ENCODE measurements around the gene DPF3. TPM values are rescaled to one million over a fixed set of nuclear protein-coding genes. Genes with fewer than 3 reads are reported as not detected.

The DPF3 gene
- total RNA-seq, 1 experiment from 2014 or later: not detected

DNA sequence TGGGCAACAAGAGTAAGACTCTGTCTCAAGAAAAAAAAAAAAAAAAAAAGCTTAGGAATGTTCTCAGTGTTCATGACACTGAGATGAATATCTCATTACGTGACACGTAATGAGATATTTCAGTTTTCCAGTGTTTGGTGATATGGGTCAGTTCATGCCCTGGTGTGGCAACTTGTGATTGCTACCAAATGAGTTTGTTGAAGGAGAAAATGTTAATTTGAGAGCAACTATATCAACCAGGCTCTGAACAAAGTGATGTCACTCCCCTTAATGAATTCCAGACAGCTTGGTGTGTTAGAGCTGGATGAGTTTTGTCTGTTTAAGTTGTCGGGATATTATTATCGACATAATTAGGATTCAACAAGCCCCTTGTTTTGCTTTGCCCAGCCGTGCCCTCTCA, 211.7 kb downstream of the DPF3 start:
- DNase-seq (ENCODE audit: low read depth, low spot score) (no peak), ATAC-seq (no peak)
- BruUV-seq (replicated peaks): no TSS peak
- Histone ChIP-seq H3K4me1 (ENCODE audit: control insufficient read depth, insufficient read depth, low read length) (no peaks in the 10 kb centered on the region), H3K36me3 (ENCODE audit: control insufficient read depth, insufficient read depth, low read length) (no peaks in the 10 kb centered on the region), H3K4me3 (ENCODE audit: low read depth in 2 of 2, low read length in 2 of 2) (no peak overlapping the region), H3K27me3 (ENCODE audit: control insufficient read depth, insufficient read depth, low read length) (no peaks in the 10 kb centered on the region), H3K27ac (ENCODE audit: low read length) (no peak overlapping the region), H3K9me3 (ENCODE audit: control insufficient read depth, insufficient read depth, low read depth, low read length) (no peaks in the 10 kb centered on the region)
- TF ChIP-seq SIN3A (IDR thresholded peaks at IDR 0.05; ENCODE audit: borderline replicate concordance, insufficient read depth, low read depth, low read length) (no peak), TCF7L2 (IDR thresholded peaks at IDR 0.05; ENCODE audit: low read depth, low read length) (no peak), POLR2AphosphoS5 (IDR thresholded peaks at IDR 0.05; ENCODE audit: low read depth, low read length) (no peak)
- TF ChIP-seq, protein P1, sequence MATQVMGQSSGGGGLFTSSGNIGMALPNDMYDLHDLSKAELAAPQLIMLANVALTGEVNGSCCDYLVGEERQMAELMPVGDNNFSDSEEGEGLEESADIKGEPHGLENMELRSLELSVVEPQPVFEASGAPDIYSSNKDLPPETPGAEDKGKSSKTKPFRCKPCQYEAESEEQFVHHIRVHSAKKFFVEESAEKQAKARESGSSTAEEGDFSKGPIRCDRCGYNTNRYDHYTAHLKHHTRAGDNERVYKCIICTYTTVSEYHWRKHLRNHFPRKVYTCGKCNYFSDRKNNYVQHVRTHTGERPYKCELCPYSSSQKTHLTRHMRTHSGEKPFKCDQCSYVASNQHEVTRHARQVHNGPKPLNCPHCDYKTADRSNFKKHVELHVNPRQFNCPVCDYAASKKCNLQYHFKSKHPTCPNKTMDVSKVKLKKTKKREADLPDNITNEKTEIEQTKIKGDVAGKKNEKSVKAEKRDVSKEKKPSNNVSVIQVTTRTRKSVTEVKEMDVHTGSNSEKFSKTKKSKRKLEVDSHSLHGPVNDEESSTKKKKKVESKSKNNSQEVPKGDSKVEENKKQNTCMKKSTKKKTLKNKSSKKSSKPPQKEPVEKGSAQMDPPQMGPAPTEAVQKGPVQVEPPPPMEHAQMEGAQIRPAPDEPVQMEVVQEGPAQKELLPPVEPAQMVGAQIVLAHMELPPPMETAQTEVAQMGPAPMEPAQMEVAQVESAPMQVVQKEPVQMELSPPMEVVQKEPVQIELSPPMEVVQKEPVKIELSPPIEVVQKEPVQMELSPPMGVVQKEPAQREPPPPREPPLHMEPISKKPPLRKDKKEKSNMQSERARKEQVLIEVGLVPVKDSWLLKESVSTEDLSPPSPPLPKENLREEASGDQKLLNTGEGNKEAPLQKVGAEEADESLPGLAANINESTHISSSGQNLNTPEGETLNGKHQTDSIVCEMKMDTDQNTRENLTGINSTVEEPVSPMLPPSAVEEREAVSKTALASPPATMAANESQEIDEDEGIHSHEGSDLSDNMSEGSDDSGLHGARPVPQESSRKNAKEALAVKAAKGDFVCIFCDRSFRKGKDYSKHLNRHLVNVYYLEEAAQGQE (IDR thresholded peaks at IDR 0.05; ENCODE audit: insufficient read depth in 1 of 2, low read depth in 2 of 2, low read length in 1 of 2): no peak
- TF ChIP-seq, protein P2, sequence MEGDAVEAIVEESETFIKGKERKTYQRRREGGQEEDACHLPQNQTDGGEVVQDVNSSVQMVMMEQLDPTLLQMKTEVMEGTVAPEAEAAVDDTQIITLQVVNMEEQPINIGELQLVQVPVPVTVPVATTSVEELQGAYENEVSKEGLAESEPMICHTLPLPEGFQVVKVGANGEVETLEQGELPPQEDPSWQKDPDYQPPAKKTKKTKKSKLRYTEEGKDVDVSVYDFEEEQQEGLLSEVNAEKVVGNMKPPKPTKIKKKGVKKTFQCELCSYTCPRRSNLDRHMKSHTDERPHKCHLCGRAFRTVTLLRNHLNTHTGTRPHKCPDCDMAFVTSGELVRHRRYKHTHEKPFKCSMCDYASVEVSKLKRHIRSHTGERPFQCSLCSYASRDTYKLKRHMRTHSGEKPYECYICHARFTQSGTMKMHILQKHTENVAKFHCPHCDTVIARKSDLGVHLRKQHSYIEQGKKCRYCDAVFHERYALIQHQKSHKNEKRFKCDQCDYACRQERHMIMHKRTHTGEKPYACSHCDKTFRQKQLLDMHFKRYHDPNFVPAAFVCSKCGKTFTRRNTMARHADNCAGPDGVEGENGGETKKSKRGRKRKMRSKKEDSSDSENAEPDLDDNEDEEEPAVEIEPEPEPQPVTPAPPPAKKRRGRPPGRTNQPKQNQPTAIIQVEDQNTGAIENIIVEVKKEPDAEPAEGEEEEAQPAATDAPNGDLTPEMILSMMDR (IDR thresholded peaks at IDR 0.05): no peak
- in situ Hi-C loops (cut with HindIII; ENCODE audit: low pct_unique_long_range_greater_than_20kb, low sequenced_read_pairs): no loop called here
- CTCF ChIA-PET: no interaction called here
- POLR2A ChIA-PET: no interaction called here
- intact Hi-C loops (cut with micrococcal nuclease; ENCODE audit: unreplicated experiment): no loop called here

DNA sequence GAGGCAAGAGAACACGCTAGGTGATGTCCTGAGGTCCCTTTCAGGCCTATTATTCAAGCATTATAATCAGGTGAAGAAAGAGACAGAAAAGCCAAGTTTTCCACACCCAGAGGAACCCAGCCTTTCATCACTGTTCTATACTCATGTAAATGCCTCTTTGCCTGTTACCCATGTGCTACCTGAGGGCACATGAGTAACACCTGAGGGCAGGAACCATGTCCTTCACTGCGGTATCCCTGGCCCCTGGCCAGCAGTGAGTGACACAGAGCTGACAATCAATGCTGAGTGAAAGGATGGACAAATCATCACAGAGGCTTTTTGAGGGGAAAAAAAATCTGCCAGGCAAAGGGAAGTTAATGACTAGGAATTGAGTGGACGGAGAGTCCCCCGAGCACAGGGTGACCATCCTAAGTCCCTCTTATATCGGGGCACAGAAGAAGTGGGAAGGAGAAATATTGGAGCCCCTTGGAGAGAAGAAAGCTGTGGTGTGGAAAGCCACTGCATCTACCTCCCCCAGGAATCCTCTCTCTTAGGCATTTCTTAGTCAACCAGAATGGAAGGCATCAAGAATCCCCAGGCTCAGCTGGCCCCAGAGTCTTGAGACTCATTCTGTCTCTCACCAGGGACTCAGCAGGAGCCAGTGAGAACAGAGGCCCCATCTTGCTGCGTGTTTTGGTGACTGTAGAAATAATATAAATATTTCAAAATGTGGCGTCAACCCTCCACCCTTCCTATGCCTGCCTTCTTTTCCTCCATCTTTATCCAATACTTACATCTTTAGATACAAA, 212.9 kb downstream of the DPF3 start:
- no peak for DNase-seq (ENCODE audit: low read depth, low spot score)
- TF ChIP-seq POLR2AphosphoS5 (IDR thresholded peaks at IDR 0.05; ENCODE audit: low read depth, low read length) (no peak), SIN3A (IDR thresholded peaks at IDR 0.05; ENCODE audit: borderline replicate concordance, insufficient read depth, low read depth, low read length) (no peak), TCF7L2 (IDR thresholded peaks at IDR 0.05; ENCODE audit: low read depth, low read length) (no peak)
- TF ChIP-seq, protein P1 (IDR thresholded peaks at IDR 0.05; ENCODE audit: insufficient read depth in 1 of 2, low read depth in 2 of 2, low read length in 1 of 2): no peak
- TF ChIP-seq, protein P2 (IDR thresholded peaks at IDR 0.05): no peak
- Histone ChIP-seq H3K36me3 (ENCODE audit: control insufficient read depth, insufficient read depth, low read length) (no peaks in the 10 kb centered on the region), H3K9me3 (ENCODE audit: control insufficient read depth, insufficient read depth, low read depth, low read length) (no peaks in the 10 kb centered on the region), H3K4me1 (ENCODE audit: control insufficient read depth, insufficient read depth, low read length) (no peaks in the 10 kb centered on the region), H3K27me3 (ENCODE audit: control insufficient read depth, insufficient read depth, low read length) (no peaks in the 10 kb centered on the region), H3K27ac (ENCODE audit: low read length) (no peak overlapping the region), H3K4me3 (ENCODE audit: low read depth in 2 of 2, low read length in 2 of 2) (no peak overlapping the region)
- BruUV-seq (replicated peaks): no TSS peak
- in situ Hi-C loops (cut with HindIII; ENCODE audit: low pct_unique_long_range_greater_than_20kb, low sequenced_read_pairs) (no loop called here), intact Hi-C loops (cut with micrococcal nuclease; ENCODE audit: unreplicated experiment) (no loop called here)
- ChIA-PET CTCF (no interaction called here), POLR2A (no interaction called here)
- ATAC-seq: no peak
